ENCODE measurements around the gene FAM204A. TPM values are rescaled to one million over a fixed set of nuclear protein-coding genes. Genes with fewer than 3 reads are reported as not detected.

FAM204A gene
- total and polyA plus RNA-seq, 2 of the 13 experiments (the other 11 are each of a cell fraction or from before 2014, with no cell fraction given): 9.2 to 61.0 TPM

DNA sequence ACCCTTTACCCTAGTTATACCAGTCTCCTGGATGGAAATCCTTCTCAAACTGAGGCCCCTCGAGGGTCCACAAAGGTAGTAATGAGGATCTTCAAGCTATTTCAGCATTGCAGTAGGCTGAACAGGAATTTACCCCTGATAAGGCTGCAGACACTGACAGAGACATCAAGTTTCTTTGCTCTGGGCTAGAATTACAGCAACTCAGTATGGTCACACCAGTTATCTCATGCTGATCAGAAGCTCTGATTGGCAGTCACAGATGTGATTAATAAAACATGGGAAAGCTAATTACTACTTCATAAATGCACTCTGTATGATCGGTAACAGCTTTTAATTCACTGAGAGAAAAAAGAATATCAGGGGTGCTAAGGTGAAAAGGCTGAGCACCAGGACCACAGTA, 30.6 kb downstream of the FAM204A start (continued):
- TF ChIP-seq, protein P1, sequence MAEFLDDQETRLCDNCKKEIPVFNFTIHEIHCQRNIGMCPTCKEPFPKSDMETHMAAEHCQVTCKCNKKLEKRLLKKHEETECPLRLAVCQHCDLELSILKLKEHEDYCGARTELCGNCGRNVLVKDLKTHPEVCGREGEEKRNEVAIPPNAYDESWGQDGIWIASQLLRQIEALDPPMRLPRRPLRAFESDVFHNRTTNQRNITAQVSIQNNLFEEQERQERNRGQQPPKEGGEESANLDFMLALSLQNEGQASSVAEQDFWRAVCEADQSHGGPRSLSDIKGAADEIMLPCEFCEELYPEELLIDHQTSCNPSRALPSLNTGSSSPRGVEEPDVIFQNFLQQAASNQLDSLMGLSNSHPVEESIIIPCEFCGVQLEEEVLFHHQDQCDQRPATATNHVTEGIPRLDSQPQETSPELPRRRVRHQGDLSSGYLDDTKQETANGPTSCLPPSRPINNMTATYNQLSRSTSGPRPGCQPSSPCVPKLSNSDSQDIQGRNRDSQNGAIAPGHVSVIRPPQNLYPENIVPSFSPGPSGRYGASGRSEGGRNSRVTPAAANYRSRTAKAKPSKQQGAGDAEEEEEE (CRISPR knock-in tag; IDR thresholded peaks at IDR 0.05; ENCODE audit: borderline replicate concordance): no peak

DNA sequence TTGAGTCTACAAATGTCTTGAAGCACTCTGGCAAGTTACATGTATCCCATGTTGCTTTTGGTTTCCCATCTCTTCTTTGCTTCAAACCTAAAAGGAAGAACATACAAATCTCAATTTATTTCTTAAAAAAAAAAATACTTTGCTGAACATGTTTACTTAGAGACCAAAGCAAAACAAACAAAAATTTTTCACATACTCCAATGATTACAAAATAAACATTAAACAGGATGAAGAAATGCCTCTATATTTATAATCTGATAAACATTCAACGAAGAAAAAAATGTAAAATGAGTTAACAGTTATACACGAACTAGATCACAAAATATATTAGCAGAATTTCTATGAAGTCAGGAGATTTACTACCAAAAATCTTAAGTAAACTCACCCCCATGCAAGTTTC, 31.3 kb downstream of the FAM204A start:
- Histone ChIP-seq H3K9ac (ENCODE audit: insufficient read depth, low read depth, low read length) (no peak overlapping the region), H3K27me3 (ENCODE audit: control insufficient read depth in 1 of 2, insufficient read depth in 2 of 2, low read length in 2 of 2) (no peaks in the 10 kb centered on the region), H3K79me2 (ENCODE audit: insufficient read depth, low read length) (no peaks in the 10 kb centered on the region), H4K20me1 (ENCODE audit: insufficient read depth, low read length) (no peaks in the 10 kb centered on the region), H3K9me3 (ENCODE audit: low read length) (no peaks in the 10 kb centered on the region), H3K4me3 (replicated peaks in 1 of 3; ENCODE audit: insufficient read depth in 1 of 3, low read depth in 2 of 3, low read length in 3 of 3) (no peak overlapping the region), H2AFZ (ENCODE audit: low read length) (no peak overlapping the region), H3K27ac (ENCODE audit: extremely low read length, insufficient read depth, low read length) (no peak overlapping the region), H3K36me3 (replicated peaks in 1 of 2; ENCODE audit: control insufficient read depth in 1 of 2, insufficient read depth in 2 of 2, low read length in 2 of 2) (peaks cover 5 to 35% of the 10 kb centered on the region in 2 experiments; a peak in 4 of 5 replicates), H3K4me1 (ENCODE audit: insufficient read depth, low read length) (no peaks in the 10 kb centered on the region), H3K4me2 (ENCODE audit: low read depth, low read length) (no peak overlapping the region)
- TF ChIP-seq ZNF124 (CRISPR knock-in tag; IDR thresholded peaks at IDR 0.05) (no peak), PHF8 (CRISPR knock-in tag; IDR thresholded peaks at IDR 0.05) (no peak), ATF7 (IDR thresholded peaks at IDR 0.05) (no peak), ATF7 (CRISPR knock-in tag; IDR thresholded peaks at IDR 0.05) (no peak), HCFC1 (IDR thresholded peaks at IDR 0.05; ENCODE audit: low read depth, low read length) (no peak)
- TF ChIP-seq, protein P2, sequence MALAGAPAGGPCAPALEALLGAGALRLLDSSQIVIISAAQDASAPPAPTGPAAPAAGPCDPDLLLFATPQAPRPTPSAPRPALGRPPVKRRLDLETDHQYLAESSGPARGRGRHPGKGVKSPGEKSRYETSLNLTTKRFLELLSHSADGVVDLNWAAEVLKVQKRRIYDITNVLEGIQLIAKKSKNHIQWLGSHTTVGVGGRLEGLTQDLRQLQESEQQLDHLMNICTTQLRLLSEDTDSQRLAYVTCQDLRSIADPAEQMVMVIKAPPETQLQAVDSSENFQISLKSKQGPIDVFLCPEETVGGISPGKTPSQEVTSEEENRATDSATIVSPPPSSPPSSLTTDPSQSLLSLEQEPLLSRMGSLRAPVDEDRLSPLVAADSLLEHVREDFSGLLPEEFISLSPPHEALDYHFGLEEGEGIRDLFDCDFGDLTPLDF (CRISPR knock-in tag; IDR thresholded peaks at IDR 0.05): no peak
- TF ChIP-seq, protein P3, sequence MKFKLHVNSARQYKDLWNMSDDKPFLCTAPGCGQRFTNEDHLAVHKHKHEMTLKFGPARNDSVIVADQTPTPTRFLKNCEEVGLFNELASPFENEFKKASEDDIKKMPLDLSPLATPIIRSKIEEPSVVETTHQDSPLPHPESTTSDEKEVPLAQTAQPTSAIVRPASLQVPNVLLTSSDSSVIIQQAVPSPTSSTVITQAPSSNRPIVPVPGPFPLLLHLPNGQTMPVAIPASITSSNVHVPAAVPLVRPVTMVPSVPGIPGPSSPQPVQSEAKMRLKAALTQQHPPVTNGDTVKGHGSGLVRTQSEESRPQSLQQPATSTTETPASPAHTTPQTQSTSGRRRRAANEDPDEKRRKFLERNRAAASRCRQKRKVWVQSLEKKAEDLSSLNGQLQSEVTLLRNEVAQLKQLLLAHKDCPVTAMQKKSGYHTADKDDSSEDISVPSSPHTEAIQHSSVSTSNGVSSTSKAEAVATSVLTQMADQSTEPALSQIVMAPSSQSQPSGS (CRISPR knock-in tag; IDR thresholded peaks at IDR 0.05): no peak
- TF ChIP-seq, protein P4, sequence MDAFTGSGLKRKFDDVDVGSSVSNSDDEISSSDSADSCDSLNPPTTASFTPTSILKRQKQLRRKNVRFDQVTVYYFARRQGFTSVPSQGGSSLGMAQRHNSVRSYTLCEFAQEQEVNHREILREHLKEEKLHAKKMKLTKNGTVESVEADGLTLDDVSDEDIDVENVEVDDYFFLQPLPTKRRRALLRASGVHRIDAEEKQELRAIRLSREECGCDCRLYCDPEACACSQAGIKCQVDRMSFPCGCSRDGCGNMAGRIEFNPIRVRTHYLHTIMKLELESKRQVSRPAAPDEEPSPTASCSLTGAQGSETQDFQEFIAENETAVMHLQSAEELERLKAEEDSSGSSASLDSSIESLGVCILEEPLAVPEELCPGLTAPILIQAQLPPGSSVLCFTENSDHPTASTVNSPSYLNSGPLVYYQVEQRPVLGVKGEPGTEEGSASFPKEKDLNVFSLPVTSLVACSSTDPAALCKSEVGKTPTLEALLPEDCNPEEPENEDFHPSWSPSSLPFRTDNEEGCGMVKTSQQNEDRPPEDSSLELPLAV (CRISPR knock-in tag; conservative IDR thresholded peaks at IDR 0.05; ENCODE audit: low read depth): no peak
- TF ChIP-seq, protein P5, sequence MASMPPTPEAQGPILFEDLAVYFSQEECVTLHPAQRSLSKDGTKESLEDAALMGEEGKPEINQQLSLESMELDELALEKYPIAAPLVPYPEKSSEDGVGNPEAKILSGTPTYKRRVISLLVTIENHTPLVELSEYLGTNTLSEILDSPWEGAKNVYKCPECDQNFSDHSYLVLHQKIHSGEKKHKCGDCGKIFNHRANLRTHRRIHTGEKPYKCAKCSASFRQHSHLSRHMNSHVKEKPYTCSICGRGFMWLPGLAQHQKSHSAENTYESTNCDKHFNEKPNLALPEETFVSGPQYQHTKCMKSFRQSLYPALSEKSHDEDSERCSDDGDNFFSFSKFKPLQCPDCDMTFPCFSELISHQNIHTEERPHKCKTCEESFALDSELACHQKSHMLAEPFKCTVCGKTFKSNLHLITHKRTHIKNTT (CRISPR knock-in tag; IDR thresholded peaks at IDR 0.05): no peak
- no peak for ATAC-seq
- ChIA-PET CTCF (ENCODE audit: low intra/inter-chr PET ratio, low total read pairs) (no interaction called here), POLR2A (no interaction called here)
- WGBS (ENCODE audit: low lambda C conversion rate): 68% methylated on average over 2 of the region's 2 CpGs
- in situ Hi-C loops (cut with HindIII; ENCODE audit: extremely low pct_ligation_motif_present, low pct_unique_long_range_greater_than_20kb) (no loop called here), intact Hi-C loops (cut with micrococcal nuclease; ENCODE audit: unreplicated experiment) (no loop called here)
- BruUV-seq (replicated peaks): no TSS peak
- no peak for DNase-seq (ENCODE audit: low spot score)
- no peak for FAIRE-seq
